Astrocyte (in vitro differentiated cells and primary cell): ENCODE results near the gene HAP1.

Source experiments
- EZH2 ChIP-seq: IDR thresholded peaks from 2 replicates; pipeline ENCODE4 v1.6.1; 2012; ENCODE audit warnings: mild to moderate bottlenecking, low read length, inconsistent platforms; ENCODE audit not compliant: insufficient read depth
- TF ChIP-seq, protein P1 (sequence below): IDR thresholded peaks from 2 replicates; pipeline ENCODE4 v1.5.1; 2011; ENCODE audit warnings: low read depth, mild to moderate bottlenecking, inconsistent platforms, low read length, moderate library complexity; ENCODE audit not compliant: insufficient read depth

DNA sequence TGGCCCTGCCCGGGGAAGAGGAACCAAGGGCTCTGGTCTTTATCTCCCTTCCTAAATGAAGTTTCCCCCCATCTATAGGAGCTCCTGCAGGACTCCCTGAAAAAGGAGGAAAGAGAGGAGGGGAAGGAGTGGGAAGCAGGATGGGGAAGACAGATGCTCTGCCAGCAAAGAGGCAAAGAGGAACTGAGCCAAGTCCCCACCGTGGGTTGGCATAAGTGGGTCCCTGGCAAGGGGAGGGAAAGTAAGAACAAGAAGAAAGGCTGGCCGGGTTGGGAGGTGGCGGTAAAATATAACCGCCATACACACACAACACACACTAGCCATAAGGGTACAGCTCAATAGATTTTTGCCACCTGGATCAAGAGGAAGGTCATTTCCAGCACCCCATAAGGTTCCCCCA is 51.8 kb downstream of the HAP1 start:
- TF ChIP-seq, protein P1, sequence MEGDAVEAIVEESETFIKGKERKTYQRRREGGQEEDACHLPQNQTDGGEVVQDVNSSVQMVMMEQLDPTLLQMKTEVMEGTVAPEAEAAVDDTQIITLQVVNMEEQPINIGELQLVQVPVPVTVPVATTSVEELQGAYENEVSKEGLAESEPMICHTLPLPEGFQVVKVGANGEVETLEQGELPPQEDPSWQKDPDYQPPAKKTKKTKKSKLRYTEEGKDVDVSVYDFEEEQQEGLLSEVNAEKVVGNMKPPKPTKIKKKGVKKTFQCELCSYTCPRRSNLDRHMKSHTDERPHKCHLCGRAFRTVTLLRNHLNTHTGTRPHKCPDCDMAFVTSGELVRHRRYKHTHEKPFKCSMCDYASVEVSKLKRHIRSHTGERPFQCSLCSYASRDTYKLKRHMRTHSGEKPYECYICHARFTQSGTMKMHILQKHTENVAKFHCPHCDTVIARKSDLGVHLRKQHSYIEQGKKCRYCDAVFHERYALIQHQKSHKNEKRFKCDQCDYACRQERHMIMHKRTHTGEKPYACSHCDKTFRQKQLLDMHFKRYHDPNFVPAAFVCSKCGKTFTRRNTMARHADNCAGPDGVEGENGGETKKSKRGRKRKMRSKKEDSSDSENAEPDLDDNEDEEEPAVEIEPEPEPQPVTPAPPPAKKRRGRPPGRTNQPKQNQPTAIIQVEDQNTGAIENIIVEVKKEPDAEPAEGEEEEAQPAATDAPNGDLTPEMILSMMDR: no peak
- no peak for TF ChIP-seq EZH2
